HG03354 (cell line): Measurements from ENCODE around the gene GUCY2F.

Source experiments
- ATAC-seq: cut with Tn5 transposase; IDR thresholded peaks from one replicate; pipeline ENCODE4 v1.9.1; 2021; ENCODE audit warnings: mild to moderate bottlenecking; ENCODE audit not compliant: unreplicated experiment, poor library complexity, severe bottlenecking

Gene GUCY2F

DNA sequence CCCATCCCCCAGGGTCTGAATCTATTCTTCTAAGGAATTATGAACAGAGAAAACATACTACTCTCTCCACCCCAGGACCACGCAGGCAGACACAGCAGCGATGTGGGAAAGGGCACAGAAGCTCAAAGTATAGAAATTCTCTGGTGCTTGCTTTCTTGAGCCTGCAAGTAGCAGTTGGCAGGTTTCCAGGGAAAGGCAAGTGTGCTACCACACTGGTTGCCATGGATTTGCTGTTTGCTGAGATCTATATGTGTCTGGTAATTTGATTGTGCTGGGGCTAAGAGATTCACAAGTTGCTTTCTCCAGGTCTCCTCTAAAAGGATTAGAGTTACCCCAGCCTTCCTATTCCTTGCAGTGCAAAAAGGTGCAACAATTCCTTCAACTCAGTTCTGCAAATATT is 83.1 kb downstream of the GUCY2F start:
- ATAC-seq = no peak

DNA sequence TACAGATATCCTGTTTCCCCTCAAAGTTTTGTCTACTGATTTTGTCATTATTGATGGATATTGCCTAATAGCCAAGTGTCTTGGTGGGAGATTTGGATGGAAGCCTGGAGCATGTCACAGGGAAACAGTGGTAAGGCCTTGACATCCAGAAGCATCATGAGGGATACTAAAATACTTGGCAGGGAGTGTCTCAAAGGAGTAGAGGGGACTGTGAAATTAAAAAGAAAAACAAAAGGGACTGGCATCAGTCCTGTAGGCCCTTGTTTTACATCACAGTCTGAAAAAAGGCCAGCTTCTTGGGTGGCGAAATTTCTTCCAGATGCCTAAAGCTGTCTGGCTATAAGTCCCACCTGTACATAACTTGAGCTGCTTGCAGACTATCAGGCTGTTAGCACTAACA is 83.8 kb downstream of the GUCY2F start:
- no peak for ATAC-seq

DNA sequence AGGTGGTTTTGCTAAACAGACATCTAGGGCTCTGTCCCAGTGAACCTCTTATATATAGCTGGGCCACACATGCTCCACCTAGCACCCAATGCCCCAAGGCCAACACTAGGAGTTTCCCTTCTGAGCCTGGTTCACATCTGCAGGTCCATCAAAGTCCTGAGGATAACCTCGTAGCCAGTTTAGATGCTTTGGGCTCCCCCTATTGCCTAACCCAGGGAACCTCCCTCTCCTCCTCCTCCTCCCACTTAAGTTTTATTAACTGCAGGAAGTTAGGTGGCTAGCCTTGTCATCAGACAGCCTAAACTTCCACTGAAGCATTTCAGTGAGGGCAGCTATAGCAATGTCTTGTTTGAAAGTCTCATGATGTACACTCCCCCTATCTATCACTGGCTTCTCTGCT is 88.0 kb downstream of the GUCY2F start:
- peak; percentile 63 for ATAC-seq

DNA sequence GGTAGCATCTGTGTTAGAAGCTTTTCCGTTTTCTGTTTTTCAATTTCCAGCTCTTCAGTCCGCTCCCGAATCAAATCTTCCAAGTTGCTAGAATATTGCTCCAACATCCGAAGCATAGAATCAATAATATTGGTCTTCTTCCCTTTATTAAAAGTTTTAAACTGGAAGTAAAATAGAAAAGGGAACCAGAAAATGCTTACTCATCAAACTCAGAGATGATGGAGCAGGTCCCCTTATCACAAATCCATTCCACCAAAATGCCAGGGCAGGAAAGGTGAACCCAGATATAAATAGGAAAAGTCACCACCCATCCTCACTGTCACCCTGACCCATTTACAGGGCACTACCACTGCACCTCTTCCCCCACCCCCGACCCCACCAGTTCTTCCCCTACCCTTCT is 89.0 kb downstream of the GUCY2F start:
- no peak for ATAC-seq

DNA sequence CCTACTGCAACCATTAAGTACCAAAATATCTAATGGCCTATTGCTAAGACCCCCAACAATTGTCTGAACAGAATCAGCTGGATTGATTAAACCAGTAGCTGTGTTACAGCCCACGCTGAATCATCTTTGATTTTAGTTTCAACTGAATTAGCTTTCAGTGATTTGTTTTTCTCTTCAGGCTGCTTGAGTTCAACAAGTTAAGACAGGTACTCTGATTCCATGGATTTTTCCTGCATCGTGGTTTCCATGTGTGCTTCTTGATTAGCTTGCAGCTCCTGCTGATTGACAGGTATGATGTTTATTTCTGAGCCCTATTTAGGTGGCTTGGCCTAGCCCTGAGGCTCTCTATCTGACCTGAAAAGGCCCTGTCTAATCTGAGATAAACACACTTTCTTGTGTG is 91.3 kb downstream of the GUCY2F start:
- ATAC-seq = no peak

DNA sequence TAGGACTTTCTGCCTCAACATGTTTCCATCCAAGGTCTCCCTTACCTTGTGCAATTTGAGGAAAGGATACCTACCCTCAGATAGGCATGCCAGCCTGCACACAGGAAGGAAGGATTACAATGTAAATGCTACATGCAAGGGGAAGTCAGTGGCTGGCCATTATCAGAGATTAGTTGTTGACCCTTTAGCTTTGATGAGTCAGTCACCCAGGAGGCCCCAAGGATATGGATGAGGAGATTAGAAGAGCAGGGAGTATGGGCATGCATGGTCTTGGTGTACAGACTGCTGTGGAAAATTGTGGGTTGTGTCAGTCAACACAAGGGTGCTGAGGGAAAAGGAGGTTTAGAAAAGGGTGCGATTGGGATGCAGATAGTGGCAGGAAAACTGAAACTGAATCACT is 92.0 kb downstream of the GUCY2F start:
- ATAC-seq = no peak

DNA sequence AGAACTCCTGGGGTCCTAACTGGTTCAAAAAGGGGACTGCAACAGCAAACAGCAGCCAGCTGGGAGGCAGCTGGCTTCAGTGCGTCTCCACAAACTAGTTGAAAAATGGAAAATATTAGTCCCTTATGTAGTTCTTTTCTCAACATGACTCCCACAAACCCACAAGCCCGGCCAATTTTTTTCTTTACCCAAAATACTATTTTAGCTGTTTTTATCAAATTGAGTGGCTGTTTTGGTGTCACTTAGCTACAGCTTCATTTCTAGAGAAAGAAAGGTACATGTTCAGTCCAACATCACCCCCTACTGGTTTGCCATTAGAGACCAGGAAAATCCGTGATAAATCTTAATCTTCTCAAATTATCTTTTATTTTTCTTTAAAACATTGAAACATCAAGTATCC is 97.2 kb downstream of the GUCY2F start:
- no peak for ATAC-seq

DNA sequence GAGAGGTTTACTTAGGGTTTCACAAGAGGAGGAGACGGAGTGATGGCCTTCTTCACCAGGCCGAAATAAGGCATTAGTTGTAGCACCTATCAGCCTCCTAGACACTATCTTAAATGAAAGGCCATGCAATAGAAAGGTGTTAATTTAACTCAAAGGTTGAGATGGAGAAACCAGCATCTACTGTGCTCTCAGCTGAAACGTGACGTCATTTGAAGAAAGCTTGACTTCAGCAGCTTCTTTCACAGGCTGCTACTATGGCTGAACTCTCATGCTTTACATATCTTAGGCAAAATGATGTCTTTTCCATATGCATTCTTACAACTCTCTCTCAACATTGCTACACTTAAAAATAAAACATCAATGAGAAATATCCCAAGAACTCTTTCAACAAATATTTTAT is 99.6 kb downstream of the GUCY2F start:
- ATAC-seq = no peak

DNA sequence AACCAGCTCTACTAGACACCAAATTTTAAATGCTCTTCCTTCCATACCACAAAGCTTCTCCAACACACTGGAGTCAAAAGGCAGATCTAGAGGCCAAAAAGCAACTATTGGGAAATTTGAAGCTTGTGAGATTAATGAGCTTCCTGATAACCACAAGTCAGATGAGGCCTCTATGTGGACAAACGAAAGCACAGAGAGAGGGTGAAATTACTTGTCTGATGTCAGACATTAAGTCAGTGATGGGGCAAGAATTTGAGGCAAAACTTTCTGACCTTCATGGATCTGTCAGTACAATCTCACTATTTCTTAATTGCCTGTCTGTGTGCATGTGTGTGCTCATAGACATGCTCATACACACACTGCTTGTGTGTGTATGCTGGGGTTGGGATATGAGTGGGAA is 103.6 kb downstream of the GUCY2F start:
- ATAC-seq = no peak

DNA sequence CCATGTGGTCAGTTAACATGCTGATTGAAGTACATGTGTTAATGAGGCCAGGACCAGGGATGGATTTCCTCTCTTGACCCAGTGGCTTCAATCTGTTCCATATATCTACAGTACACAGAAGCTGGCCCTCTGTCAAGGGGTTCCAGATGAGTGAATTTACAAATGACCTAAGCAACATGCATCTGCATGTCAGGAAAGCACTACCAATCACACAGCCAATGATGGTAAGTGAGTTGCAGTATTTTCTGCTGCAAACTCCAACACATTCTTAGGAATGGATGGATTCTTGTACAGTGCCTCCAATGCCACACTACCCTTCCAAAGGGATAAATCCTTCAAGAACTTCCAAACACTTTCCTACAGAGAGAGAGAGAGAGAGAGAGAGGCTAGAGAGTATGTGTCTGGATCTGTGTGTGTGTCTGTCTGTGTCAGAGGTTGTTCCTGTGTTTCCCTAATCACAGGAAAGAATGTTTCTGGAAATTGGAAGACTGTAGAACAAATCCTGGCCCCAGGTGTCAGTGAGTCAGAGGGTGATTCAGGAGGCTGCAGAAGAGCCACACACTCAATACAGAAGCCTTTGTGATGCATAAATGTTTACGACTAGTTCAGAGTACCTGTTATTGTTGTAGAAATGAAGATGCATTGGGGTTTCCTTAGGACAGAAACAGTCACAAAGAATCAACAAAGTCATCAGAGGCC is 107.5 kb downstream of the GUCY2F start:
- no peak for ATAC-seq

DNA sequence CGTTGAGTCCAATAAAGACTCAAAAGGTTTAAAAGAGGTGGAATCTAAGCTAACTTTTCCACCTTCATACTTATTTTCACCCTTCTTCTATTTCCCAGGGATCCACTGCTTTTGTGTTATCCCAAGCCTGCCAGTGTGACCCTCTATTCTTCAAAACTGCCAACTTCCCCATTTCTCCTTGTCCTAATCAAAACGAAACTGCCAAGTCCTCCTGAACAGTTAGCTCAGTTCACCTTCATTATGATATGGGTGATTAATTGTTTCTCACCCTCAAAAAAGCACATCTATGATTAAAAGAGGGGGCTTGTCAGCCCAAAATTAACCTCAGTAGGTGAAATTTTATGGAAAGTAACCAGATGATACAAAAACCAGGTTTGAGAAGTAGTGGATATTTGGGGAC is 108.4 kb downstream of the GUCY2F start:
- ATAC-seq = no peak

DNA sequence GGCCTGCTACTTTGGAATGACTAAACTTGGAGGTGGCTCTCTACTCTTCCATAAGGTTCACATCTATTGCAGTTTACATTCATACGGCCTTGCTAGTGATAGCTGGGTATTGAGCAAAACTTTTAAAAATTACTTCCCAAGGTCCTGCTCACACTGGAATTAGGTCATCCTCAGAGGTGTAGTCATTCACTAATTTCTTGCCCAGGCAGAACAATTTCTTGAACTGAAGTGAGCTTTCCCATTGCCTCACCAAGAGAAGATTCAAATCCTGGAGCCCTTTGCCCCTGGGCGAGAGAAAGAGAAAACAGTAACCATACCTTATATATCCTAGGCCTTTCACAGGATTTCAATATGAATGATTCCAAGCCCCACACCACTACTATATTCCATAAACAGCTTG is 109.2 kb downstream of the GUCY2F start:
- ATAC-seq = no peak

DNA sequence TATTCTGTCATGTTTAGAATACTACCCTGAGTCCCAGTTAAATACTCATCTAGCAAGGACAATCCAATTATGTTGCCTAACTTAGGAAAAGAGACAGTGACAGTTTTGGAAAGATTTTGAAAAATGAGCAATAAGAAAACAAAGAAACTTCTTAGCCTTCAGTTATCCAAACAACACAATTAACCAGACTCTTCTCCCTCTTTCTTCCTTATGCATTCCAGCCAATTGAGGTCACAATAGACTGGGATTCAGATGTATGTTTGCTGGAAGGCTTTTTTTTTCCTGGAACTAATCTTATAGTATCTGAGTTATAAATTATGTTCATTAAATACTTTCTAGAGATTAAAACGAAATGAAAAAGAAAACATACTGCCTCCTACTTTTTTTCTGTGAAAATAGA is 109.6 kb downstream of the GUCY2F start:
- ATAC-seq = no peak

DNA sequence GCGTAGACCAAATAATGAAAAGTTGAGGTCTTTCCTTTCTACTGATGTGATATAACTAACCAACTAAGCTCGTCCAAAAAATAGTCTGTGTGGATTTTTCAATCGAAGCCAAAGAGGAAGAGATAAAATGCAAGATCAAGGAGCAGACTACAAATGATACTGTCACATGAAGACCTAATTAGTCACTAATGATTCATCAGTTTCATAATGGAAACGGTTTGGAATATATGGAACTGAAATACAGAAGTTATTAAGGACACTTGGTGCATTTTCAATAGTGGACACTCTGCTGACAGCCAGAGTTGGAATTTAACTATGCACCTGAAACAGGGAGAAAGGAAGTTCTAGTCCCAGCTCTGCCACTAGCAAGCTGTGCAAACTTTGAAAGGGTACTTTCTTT is 119.8 kb downstream of the GUCY2F start:
- ATAC-seq = no peak

DNA sequence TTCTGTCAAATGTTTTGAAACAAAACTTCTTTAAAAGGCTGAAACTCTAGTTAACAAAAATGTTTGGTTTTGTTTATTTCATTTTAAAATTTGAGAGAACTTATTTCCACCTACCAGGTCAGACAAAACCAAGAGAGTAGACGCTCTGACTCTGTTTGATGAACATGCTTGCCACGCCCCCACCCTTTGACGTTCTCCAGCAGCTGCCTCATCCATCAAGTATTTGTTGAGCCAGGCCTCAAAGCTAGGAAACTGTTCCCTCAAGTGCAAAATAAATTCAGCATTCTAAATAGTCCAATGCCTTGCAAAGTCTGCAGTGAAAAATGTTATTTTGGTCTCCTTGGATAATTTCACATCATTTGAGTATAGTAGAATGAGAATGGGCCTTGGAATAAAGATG is 121.6 kb downstream of the GUCY2F start:
- no peak for ATAC-seq

DNA sequence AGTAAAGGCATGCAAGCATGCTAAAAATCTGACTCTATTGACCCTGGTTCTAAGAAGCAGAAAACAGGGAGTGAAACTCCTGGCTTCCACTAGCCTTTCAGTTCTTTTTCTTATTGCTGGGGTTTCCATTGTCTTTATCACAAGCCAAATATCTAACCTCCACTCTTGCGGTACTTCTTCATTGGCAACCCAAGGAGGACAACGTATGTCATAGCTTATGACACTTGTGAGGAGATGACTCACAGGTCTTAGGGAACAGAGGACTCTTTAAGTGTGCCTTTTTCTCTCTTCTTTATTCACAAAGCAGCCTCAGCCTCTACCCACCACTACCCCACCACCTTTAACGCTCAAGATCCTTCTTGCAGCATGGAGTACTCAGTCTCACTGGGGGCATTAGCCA is 124.2 kb downstream of the GUCY2F start:
- no peak for ATAC-seq

DNA sequence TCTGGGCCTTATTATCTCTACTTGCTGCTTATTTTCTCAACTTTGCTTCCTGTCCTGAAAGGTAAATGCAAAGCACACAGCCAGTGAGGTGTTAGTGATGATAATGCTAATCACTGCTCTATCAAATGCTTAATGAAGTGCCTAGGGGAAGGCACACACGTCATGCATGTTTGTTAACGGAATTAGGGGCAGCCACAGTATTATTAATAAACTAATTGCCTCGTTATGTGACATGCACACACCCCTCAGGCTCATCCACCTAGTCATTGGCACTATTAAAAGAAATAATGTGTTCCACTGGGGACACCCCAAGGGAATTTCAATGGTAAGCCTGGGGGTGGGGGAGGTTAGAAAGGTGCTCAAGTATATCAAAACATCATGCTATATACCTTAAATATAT is 125.2 kb downstream of the GUCY2F start:
- ATAC-seq = no peak

DNA sequence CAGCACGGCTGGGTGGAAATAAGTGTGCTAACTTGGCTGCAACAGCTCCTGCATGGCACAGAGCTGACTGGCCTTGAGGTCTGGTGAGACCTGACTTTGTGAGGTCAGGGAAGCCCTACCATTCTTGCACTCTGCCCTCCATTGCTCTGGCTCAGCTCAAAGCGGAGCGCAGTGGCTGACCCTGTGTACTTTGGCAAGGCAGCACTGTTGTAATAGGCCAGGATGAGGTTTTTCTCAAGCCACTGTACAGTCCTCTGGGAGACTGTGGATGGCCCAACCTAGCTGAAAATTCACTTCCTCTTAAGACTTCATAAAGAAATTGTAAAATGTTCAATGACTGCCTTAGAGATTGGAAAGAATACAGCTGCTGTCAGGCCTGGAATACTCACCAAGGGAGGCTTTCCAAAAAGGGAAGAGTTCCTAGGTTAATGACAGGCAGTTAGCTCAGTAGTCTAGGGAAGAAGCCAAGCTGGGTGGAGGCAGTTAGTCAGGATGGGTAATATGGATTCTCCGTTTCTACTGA is 129.8 kb downstream of the GUCY2F start:
- ATAC-seq = no peak

DNA sequence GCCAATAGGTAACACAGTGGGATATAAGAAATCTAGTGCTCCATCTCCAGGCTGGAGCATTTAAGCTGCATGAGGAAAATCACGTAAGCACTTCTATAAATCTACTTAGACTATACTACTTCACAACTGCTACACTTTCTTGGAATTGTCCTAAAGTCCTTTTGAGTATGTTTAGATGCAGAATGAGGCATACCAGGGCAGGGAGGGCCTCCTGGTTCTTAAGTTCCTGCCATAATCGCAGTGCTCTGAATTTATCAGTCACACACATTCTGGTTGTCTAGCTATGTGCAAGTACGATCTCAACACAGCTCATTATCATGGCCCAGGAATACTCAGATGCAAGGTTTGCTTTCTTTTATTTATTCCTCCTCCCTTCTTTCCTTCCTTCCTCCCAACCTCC is 130.3 kb downstream of the GUCY2F start:
- ATAC-seq = no peak

DNA sequence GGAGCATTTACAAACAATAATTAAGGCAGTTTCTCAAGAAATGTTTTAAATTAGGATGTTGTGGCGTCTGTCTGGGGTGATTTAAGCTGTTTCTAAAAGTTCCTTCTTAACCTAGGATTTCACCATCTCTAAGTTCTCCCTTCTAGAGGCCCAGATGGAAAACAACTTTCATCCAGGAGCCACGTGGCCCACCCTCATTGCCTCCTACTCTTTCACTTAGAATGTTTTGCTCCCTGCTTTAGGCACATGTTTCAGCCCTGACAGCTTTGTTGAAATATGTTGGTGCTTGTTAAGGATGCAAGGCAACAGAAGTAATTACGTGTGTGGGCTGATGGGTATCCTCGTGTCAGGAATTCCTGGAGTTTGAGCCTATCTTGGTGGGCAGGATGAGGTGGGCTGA is 131.3 kb downstream of the GUCY2F start:
- ATAC-seq = no peak

DNA sequence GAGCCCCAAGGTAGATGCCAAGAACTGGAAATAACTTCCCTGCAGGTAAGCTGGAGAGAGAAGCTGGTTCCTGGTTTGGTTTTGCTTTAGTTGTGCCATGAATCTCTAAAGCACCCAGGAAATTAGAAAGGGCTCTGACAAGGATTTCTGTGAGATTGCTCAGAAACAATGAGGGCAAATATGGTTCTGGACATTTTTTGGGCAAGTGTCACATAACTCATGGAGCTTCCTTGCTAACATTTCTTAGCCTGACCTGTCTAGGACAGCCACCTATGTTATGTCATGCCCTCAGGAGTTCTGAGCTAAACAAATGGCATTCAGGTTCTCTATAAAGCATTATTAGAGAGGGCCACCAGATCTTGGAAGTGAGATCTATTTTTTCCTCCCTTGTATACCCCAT is 131.8 kb downstream of the GUCY2F start:
- no peak for ATAC-seq

DNA sequence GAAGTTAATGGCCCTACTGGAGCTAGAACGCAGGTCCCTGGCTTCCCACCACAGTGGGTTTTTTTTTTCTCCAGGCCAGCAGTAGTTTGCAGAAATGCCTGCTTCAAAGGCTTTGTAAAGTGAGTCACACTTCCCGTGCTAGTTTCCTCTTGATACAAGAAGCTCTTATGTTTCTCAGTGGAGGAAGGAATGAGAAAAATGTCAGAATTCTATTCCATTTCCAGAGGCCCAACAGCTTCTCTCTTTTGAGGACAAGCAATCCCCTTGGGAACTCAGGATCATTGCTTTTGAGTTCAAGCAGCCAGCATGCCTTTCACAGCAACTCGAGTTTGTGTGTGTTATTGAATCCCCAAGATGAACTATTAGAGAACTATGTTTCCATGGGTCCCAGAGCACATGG is 134.3 kb downstream of the GUCY2F start:
- ATAC-seq = no peak
